Measurements from ENCODE around the gene RXRA.

RXRA gene

DNA sequence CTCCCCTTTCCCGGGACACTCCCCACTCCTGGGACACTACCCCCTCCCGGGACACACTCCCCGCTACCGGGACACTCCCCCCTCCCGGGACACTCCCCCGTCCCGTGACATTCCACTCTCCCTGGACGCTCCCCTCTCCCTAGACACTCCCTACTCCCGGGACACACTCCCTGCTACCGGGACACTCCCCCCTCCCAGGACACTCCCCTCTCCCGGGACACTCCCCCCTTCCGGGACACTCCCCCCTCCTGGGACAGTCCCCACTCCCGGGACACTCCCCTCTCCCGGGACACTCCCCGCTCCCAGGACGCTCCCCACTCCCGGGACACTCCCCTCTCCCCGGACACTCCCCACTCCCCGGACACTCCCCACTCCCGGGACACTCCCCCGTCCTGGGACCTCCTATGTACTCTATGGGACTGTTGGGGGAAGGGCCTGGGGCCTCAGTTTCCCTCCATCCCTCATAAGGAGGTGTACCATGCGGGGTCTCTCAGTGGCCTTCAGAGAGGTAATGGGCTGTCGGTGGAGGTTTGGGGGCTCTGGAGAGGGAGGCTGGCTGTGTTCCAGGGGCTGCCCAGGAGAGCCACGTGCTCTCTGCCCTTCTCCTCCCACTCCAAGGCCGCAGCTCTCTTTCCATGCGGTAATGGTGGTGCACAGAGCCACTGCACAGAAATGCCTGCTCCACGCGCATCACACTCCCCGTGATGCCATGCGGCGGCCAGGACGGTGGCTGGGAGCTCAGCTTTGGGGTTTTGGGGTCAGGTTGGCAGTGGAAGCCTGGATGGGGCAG is 96.2 kb downstream of the RXRA start:
- DNase-seq: no peak

DNA sequence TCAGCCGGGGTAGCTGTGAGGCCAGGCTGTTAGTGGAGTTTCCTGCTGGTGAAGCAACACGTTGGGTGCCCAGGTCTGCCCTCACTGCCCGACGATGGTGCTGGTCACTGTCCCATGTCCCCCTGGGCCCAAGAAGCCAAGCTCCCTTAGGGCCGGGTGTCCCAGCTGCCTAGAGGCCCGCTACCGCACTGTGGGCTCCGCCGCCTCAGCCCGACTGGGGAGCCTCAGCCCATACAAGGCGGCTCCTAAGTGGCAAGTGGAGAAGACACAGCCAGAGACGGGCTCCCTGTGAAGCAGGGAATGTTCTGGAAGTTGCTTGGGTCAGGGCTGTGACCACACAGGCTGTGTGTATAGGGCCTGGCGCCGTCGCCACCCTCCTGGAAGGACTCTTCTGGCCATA is 96.9 kb downstream of the RXRA start:
- DNase-seq: no peak

DNA sequence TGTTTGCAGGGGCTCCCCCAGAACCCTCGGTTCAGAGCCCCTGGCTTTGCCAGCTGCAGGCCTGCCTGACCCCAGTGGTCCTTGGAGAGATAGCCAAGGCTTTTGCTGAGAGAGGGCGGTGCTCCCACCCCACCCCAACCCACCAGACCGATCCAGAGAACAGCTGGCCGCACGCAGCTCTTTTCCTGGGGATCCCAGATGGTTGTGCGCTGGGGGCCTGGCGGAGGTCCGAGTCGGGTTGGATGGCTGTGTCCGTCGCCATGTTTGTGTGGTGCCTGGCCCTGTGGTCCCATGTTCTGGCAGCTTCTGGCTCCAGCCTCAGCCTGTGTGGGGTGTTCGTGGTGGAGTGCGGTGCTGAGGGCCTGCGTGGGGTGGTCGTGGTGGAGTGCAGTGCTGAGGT is 97.5 kb downstream of the RXRA start:
- no peak for DNase-seq

DNA sequence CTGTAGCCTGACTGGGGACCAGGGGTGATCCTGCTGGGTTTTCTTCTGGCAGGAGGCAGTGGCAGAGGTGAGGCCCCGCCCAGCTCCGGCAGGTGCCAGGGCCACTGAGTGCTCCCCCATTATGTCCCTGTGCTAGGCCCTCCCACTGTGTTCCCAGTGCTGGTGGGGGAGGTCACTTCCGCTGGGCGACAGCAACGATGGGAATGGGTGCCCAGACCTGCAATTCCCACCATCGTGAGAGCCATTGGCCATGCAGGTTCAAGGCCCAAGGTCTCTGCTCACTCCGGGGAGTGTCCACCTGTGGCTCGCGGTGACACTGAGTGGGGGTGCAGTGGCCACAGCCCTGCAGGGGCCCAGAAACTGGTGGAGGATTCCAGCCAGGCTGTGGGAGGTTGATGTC is 98.6 kb downstream of the RXRA start:
- no peak for DNase-seq

DNA sequence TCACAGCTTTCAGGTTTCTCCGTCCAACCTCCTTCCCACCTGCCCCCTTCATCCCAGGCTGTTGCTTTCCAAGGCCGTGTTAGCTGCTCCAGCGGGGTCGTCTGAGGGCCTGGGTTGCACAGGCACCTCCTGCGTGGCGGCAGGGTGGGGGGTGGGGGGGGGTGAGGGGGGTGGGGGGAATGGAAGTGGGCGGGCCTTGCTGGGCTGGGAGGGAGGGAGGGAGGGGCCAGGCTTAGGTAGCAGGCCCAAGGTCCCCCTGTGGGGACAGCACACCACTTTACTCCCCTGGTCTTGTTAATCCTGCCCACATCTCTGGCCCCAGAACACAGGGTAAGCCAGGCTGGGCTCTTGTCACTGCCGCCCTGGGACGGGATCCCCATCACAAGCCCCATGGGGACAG is 99.1 kb downstream of the RXRA start:
- DNase-seq: no peak

DNA sequence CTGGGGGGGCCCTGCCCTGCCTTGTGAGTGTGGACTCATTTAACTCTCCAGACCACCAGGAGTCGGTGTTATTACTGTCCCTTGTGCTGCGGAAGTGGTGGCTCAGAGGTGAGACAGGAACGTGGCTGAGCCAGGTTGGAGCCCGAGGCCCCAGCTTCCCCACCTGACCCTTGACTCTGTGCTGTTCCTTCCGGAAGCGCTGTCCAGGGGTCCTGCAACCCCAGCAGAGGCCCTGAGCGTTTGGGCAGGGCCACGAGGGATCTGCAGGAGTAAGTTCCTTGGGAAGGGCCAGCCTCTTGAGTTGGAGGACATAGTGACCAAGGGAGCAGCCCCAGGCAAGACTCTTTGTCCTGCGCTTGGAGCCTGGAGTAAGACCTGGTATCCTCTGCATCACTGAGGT is 99.6 kb downstream of the RXRA start:
- DNase-seq: no peak

DNA sequence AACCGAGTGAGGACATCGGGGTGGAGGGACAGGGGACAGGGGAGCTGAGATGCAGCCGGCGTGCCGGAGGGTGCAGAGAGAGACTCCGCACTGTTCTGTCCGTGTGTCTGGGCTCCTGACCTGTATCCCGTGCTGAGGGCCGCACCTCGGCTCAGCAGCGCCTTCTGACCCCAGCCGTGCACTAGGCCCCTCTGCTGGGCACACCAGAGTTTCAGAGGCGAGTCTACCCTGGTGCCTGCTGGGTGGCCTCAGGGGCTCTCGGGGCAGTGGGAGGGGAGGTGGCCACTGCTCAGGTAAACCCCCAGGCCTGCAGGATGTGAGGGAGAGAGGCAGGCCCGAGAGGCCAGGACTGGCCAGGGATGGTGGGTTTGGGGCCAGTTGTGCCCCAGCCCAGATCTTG is 100.2 kb downstream of the RXRA start:
- DNase-seq: no peak

DNA sequence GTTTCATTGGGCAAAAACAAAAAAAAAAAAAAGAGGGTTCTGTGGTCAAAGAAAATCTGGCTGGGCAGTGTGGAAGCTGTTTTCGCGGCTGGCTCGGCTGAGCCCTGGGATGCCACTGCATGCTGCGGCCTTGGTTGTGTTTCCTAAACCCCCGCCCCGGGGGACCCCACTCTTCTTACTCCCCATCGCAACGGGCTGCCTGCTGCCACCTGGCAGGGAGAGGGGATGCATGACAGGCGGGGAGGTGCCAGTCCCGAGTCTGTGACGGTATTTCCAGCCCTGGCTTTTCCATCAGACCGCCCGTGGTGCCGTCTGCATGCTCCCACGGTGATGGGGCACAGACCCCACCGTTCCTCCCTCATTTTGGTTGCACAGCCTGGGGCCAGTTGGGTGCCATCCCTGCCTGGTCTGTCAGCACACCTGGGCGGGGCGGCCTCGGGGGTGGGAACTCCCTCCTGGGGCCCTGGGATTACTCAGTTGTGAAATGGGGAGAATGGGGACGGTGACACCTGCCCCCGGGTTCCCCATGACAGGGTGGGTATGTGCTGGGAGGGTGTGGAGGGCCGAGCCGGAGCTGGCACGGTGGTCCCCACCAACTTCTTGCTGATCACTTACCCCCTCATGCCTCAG is 101.0 kb downstream of the RXRA start:
- no peak for DNase-seq

DNA sequence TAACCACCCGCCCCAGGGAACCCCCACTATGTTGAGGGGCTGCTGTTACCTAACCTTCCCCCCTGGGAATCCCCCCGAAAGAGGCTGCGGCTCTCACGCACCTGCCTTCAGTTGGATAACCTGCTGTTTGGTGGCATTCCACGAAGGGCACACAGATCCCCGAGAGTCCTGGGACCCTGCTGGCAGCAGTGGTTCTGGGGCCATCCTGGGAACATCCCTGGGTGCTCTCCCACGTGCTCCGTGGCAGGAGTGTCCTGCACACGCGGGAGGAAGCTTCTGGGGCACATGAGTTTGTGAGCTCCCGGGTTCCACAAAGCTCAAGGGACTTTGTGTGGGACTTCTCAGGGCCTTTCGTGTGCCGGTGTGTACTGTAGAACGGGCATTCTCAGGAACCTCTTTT is 102.3 kb downstream of the RXRA start:
- no peak for DNase-seq

DNA sequence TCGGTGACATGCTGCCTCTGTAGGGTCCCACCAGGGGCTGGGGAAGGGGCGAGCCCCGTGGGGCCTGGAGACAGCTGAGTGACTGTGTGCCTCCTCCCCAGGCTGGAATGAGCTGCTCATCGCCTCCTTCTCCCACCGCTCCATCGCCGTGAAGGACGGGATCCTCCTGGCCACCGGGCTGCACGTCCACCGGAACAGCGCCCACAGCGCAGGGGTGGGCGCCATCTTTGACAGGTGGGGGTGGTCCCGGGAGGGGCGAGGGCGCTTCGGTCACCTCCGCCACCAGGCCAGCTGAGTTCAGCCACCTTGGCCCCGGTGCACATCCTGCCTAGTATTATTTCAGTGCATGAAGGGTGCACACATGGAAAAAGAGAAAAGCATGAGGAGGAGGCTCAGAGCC is 102.8 kb downstream of the RXRA start:
- no peak for DNase-seq

DNA sequence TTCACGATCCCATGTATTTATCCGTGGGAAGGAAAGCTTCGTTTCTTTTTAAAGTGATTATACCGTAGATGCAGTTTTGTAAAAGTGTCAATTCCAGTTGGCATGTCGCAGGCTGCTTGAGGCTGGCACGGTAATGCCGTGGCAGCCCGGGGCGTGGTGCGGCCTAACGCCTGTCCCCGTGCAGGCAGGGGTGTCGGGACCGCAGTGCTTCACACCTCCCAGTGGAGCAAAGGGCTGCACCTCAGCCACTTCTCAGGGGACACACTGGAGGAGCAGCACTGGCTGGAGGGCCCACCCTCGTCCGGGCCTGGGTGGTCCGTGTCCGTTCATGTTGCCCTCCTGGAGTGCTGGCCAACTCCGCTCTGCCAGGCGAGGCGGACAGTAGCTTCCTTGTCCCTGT is 103.2 kb downstream of the RXRA start:
- DNase-seq: no peak

DNA sequence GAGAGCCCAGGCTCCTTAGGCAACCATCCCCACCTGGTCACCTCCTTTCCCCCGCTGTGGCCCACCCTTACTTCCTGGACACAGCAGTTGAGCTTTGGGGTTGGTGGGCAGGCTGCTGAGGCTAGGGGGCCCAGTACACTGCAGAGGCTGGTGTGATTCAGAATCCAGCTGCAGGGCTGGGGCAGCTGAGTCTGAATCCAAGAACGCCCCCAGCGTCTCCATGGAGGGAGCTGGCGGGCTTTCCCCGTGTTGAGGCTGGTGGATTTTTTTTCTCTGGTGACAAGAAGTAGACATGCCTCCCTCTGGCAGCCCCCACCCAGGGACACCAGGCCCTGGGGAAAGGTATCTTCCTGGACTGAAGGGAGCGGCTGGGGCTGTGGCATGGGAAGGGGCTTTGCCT is 104.8 kb downstream of the RXRA start:
- DNase-seq: no peak

DNA sequence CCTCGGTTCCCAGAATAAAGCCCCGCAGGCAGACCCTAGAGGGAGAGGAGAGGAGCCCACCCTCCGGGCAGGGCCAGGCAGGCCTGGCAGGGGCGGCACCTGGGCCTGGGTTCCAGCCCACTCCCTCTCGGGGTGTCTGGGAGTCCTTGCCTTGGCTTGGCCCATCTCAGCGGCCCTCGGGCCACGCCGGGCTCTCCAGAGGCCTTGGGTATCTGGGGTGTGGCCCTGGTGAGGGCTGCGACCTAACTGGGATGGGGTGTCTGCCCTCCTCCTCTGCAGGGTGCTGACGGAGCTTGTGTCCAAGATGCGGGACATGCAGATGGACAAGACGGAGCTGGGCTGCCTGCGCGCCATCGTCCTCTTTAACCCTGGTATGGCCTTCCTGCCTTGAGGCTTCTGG is 105.4 kb downstream of the RXRA start:
- DNase-seq: no peak

DNA sequence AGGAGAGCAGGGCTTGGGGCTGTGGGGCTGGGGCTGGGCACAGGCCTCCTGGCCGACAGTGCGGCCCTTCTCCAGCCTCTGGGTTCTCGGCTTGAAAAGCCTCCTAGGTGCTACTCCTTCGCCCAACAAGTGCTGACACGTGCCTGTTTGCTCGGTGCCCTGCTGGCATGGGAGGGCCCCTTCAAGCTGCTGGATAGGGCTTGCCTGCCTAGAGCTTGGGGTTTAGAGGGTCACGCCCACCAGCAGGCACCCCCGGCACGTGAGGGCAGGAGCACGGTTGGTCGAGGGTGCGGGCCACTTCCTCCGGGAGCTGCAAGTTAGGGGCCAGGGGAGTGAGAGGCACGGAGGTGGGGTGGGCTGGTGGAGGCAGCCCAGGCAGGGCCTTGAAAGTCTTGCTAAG is 106.2 kb downstream of the RXRA start:
- DNase-seq: no peak

DNA sequence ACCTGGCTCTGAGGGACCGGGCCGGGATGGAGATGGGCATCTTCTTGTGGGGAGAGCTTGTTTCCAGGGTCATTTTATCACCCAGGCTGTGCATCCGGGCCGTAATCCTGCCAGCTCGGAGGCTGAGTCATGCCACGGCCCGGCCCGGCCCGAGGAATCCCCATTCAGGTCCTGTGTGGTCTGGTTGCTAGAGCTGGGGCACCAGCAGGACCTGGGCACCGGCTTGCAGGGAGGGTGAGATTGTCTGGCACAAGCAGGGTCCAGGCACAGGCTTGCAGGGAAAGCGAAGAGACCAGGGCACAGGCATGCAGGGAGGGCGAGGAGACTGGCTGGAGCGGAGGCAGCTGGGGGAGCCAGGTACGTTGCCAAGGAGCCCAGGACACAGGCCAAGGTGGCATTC is 106.8 kb downstream of the RXRA start:
- no peak for DNase-seq

DNA sequence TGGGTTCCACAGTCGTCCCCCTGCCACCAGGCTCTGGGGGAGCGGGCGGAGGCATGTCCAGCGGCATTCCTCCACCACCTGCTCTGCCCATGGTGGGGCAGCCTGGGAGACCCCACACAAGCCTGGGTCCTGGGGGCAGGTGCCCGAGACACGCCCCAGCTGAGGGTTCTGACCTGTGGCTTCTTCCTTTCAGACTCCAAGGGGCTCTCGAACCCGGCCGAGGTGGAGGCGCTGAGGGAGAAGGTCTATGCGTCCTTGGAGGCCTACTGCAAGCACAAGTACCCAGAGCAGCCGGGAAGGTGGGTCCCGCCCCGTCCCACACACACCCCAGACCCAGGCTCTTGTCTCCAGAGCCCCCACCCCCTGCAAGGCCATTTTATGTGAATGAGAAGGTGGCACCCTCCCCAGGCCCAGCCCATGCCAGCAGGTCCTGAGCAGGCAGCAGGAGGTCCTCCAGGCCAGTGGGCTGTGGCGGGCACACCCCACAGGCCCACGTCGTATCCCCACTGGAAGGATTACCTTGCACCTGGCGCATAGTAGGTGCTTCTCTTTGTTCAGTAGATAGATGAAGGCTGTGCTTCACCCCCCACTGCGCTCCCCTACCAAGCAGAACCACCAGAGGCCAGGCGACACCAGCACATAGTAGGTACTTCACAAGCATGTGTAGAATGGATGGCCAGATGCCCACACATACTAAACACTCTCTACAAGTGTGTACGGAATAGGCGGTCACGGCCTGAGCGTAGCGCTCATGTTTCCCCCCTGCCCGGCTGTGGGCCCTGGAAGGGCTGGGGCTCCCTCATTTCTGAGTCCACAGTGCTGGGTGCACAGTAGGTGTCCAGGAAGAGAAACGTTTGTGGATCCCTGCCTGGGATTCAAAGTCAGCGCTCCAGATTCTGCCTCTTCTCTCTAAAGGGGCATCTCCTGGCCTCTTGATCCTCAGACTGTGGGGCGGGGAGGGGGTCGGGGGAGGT is 107.9 kb downstream of the RXRA start:
- no peak for DNase-seq

DNA sequence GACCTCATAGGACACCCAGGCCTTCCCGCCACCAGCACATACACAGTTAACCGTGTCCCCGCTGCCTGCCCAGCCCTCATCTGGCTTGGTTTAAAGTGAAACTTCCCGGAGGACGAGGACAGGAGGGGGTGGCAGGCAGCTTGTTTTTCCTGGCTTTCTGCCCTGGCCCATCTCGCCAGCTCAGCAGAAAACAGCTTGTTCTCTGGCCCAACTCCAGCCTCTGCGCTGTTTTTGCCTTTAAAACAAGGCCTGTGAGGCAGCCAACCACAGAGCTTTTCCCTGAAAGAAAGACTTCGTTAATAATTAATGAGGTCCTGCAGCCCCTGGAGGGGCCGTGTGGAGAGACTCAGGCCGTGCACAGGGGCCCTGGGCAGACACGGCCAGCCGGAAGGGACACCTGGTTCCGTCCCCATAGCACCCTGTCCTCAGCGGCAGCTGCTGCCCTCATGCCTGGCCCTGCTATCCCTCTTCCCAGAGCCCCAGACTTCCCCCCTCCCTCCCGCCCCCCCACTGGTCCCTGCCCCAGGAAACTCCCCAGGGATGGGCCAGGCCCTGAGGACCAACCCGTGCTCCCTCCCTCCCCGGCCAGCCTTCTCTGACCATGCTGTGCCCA is 108.7 kb downstream of the RXRA start:
- peak; percentile 63 for DNase-seq

DNA sequence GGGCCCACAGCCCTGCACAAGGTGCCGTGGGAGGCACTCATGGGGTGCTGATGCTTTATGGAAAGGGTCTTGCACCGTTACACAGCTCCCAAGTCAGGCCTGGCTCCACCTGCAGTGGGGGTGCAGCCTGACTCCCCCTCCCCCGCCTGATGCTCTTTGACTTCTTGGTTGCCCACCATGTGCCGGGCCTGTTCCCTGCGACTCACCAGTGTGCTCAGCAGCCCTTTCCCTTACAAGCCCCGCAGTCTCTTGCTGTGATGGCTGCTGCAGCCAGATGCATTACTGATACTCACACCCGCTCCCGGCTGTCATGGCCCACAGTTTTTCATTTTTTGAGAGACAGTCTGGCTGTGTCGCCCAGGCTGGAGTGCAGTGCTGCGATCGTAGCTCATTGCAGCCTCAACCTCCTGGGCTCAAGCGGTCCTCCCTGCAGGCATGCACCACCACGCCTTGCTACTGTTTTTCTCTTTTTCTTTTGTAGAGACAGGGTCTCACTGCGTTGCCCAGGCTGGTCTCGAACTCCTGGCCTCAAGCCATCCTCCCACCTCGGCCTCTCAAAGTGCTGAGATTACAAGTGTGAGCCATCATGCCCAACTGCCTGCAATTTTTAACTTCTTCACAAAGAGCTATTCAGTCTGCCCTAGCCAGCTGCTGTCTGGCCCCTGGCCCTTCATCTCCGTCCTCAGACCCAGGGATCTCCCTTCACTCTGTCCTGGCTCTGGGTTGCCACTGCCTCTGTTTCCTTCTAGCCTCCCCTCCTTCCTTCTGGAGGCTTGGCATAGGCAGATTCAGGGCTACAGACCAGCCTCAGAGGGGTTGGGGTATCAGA is 109.5 kb downstream of the RXRA start:
- DNase-seq: no peak

DNA sequence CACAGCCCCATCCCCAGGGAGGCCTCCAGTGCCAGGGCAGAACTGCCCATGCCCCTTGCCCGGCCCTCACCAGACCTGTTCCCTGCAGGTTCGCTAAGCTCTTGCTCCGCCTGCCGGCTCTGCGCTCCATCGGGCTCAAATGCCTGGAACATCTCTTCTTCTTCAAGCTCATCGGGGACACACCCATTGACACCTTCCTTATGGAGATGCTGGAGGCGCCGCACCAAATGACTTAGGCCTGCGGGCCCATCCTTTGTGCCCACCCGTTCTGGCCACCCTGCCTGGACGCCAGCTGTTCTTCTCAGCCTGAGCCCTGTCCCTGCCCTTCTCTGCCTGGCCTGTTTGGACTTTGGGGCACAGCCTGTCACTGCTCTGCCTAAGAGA is 110.1 kb downstream of the RXRA start:
- DNase-seq: no peak

DNA sequence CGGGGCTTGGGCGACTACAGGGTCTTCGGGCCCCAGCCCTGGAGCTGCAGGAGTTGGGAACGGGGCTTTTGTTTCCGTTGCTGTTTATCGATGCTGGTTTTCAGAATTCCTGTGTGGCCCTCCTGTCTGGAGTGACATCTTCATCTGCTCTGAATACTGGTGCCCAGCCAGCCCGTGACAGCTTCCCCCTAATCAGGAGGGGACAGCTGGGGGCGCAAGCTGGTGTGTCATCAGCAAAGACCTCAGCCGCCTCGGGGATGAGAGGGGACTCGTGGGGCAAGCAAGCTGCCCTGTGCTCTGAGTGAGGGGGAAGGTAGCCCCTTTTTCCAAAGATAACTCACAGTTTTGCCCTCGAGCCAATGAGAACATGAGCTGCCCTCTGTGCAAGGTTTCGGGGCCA is 110.7 kb downstream of the RXRA start:
- DNase-seq: no peak

DNA sequence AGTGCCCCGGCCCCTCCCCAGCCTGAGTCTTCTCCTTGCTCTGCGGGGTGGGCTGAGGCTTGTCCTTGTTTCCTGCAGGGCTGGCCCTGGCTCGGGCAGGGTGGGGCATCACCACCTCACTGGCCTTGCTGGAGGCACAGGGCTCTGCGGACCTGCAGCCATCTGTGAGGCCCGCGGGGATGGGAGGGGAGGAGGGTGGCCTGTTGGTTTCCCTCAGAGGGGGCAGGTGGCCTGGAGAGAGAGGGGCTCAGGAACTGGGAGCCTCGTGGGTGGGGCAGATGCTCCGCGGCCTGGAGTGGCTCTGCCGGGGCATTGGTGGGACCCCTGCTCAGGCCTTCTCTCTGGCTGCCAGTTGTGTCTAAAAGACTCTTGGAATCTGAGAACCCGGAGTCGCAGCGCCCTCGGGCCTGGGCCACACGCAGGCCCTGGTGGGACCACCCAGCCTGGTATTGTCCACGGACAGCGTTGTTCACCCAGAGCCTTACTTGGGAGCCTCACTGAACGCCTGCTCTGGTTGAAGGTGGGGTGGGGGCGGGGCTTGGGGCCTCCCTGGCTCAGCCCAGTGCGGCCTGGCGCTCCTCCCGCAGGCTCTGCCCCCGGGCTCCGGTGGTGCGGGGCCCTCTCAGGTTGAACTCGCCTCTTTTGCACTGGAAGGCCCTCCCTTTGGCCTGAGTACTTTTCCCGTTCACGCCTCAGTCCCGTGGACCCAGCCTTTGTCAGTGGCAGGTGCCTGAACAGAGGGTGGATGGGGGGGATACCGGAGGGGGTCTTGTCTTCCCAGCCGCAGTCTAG is 111.3 kb downstream of the RXRA start:
- DNase-seq: no peak

Measured in suppressor macrophage treated with lipopolysaccharide for 4 hours (primary cell).